ELF-1 (cell line): ENCODE data around the gene UTY.

Experiments used
- DNase-seq: peaks from one replicate; pipeline ENCODE4 v3.0.0-alpha.2; 2016; ENCODE audit warnings: low read depth, low spot score

UTY gene

DNA sequence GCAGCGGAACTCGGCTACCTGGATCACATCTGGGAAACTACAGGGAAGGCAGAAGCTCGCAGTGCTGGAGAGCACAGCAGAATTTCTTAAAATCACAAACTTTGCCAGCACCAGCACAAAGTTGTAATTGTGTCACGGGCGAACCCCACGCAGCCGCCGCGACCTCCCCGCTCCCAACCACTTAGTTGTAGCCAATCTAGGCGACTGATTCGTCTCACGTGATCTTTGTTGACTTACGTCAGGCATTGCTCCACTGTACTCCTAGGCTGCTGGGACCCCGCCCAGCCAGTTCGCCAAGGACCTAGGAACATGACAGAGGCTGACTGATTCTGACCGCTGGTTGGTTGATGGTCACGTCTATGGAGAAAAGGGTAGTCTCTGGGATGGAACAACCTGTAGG is at the start of gene UTY:
UTY (minus strand) TSS at position 206 of the 400 bp plus-strand sequence. CDS start 368 bp downstream, outside the sequence.
- DNase-seq, result no peak

DNA sequence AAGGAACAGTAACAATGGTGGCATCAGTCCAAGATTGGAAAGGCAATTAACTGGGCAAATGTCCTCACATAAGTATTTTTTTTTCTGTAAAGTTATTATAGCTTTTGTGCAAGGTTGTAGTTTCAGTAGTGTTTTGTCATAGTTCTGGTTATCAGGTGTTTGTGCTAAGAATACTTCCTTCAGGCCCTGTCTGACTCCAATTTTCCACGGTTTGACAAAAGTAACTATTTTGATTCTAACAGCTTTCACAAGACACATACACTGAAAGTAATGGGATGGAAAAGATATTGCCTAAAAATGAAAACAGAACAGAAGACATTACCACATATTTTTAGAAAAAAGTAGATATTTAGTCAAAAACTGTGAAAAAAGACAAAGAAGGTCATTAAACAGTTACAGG is 40.6 kb upstream of the UTY start:
- DNase-seq, result no peak

DNA sequence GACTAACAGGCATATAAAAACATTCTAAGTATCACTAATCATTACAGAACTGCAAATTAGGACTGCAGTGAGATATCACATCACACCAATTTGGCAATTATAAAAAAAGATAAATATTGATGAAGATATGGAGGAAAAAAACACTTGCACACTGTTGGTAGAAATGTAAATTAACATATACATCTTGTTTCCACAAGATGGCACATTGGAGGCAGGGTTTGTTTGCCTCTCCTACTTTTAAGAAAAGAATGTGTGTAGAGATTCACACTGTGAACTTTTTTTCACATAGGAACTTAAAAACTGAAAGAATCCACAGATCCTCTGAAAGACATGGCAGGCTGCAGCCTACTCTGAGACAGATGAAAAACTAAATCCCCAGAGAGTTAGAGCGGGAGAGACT is 21.4 kb upstream of the UTY start:
- DNase-seq, result no peak

- no peak for DNase-seq
These were observed 13.9 kb upstream of the UTY start for GRCh38 chrY:13493737-13494136.

DNA sequence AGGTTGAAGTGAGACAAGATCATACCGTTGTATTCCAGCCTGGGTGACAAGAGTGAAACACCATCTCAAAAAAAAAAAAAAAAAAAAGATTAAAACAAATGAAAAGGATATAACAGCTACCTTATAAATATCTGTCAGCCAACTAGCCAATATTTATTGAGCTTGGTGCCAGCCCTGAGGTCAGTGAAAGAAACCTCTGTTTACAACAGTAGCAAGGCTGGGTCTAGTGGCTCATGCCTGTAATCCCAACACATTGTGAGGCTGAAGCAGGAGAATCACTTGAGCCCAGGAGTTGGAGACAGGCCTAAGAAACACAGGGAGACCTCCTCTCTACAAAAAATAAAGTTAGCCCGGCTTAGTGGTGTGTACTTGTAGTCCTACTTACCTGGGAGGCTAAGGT is 12.6 kb upstream of the UTY start:
- DNase-seq, result no peak

GRCh38 chrY:13488738-13489137 is 8.9 kb upstream of the UTY start:
- no peak for DNase-seq

DNA sequence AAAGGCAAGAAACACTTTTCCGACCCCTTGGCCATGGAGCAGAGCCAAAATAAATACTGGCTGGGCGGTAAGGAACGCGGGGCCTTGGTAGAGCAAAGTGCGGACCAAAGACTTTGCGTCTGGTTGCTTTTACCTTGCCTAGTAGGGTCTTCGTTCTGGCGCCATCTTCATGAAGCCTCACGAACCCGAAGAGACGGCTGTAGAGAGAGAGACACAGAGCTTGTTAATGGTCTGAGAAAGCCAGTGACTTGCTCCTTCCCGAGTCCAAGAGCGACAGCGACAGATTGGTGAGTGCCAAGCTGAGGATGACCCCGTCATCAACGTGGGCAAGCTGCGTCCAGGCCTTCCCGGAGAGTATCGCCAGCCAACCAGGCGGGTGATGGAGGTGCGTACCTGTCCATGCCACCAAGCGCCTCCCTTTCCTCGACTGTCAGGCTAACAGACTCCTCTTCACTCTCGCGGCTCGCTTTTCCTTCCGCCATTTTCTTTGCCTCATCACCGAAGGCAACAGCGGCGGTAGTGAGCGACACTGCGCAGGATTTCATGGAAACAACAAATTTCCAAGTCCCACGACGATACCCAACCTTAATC is 617 bp downstream of the UTY start:
- DNase-seq, result no peak

GRCh38 chrY:13478126-13478785 is 1.6 kb downstream of the UTY start:
- DNase-seq, result no peak

DNA sequence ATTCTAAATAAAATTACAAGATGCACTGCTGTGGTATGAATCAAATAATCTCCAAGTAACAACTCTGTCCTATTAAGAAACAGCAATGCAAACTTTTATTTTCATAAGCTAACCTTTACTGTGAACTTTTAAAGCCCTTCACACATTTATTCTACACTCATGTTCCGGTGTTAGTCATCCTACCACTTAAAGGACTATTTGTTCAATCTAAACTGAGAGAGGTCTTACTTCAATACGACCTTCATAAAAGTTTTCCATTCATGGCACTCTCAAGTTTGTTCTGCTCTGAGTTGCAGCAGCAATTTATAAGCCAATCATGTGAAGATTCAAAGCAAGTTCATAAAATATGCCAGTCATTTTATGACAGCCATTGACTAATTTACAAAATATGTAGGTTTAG is 4.8 kb downstream of the UTY start:
- DNase-seq, result no peak

GRCh38 chrY:13451572-13451971 is 28.3 kb downstream of the UTY start:
- DNase-seq, result no peak

DNA sequence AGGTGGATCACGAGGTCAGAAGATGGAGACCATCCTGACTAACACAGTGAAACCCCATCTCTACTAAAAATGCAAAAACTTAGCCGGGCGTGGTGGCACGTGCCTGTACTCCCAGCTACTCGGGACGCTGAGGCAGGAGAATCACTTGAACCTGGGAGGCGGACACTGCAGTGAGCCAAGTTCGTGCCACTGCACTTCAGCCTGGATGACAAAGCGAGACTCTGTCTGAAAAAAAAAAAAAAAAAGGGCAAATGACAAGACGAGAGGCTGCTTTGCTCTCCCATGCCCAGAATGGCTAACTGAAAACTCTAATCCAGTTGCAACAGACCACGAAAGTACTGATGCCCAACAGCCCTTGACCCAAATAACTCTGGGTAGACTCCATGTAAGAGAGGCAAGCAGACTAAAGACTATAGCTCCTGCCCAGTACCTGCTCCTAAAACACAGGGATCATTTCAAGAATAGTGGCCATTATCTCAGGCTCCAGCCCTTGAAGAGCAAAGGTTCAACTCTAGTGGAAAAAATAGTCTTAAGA is 29.2 kb downstream of the UTY start:
- DNase-seq, result no peak

DNA sequence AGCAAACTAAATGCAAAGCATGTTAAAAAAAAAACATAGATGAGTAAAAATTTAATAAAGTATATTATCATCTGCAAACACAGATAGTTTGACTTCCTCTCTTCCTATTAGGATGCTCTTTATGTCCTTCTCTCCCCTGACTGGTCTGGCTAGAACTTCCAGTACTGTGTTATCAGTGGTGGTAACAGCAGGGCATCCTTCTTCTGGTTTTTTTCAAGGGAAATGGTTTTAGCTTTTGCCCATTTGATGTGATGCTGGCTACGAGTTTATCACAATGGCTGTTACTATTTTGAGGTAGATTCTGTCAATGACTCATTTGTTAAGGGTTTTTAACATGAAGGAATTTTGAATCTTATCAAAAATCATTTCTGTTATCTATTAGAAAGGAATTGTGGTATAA is 34.3 kb downstream of the UTY start:
- no peak for DNase-seq

- no peak for DNase-seq
These were observed 36.7 kb downstream of the UTY start for GRCh38 chrY:13443146-13443545.

DNA sequence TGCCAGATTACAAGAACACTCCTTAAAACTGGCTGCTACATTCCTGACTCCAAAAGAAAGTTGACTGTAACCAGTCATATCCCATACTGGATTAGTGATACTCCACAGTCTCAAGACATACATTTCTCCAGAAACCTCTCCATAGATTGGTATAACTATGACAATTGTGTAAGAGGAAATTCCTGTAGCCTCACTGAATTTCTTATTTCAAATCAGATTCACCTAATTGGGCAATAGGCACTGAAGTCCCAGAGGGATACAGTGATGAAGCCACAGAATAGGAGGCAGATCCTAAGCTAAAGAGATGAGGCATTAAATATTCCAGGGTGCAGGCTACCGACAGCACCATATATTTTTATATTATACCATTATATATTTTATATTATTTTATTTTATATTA is 39.0 kb downstream of the UTY start:
- DNase-seq, result no peak

DNA sequence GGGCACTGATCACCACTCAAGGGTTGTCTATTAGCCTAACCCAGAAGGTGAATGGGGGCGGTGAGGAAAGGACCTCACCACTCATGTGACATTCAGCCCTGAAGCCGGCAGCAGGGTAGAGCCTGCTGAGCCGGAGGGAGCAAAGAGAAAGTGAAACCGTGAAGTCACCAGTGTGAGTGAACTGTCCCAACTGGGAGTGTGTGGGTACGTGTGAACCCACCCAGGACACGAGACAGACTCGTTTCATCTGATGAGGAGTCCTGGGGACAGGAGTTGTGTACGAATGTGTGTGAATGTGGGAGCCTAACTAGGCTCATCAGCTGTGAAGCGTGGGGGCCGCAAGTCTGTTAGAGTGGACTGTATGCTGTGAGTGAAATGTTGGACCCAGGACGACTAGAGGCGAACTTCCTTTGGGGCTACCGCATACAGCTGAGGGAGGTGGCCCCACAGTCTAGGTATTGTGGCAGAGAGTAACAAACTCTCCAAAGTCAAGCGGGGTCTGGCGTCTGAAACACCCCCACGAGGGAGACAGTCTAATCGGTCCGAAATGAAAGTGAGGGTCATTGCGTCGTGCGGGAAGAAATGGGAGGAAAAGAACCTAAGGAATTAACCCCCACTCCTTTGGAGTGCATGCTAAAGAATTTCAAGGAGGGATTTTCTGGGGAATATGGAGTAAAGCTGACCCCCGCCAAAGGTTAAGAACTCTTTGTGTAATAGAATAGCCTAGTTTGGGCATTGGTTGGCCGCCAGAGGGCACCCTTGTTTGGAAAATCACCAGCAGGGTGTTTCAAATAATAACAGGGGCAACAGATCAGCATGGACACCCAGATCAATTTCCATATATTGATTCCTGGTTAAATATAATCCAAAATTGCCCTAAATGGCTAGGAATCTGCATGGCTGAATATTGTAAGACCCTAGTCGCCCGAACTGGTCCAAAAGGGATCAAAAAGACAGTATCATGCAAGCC is 43.6 kb downstream of the UTY start:
- no peak for DNase-seq

- no peak for DNase-seq
These were observed 44.4 kb downstream of the UTY start for GRCh38 chrY:13435206-13435967.

GRCh38 chrY:13432293-13433025 is 47.4 kb downstream of the UTY start:
- no peak for DNase-seq

GRCh38 chrY:13429551-13429950 is 50.3 kb downstream of the UTY start:
- no peak for DNase-seq

- no peak for DNase-seq
These were observed 56.5 kb downstream of the UTY start for GRCh38 chrY:13423281-13423732.

- DNase-seq, result no peak
These were observed 62.8 kb downstream of the UTY start for GRCh38 chrY:13416869-13417661.
